ENCODE measurements around the gene IL15. TPM values are rescaled to one million over a fixed set of nuclear protein-coding genes. Genes with fewer than 3 reads are reported as not detected.

IL15 gene
- total RNA-seq, 1 donor from 2014 or later = 11.5 TPM

DNA sequence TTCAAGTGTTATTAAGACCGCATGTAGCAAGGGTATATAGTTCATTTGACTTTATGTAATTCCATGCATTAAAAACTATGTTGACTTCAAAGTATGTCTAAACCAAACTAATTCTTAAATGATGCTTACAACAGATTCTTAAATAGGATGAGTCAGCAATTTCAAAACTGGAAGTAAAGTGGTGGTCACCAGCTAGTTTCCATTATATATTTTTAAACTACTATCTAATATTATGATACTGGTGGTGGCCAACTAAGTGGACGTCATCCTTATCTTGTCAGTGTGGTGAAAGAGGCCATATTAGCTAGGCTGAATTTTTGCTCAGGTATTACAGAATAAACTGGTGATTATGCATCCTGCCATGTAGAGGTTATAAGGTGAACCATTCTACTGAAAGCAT is 1.2 kb downstream of the IL15 start:
- no peak for TF ChIP-seq POLR2AphosphoS5 (IDR thresholded peaks at IDR 0.05; ENCODE audit: insufficient read depth in 1 of 2, low read depth in 1 of 2)
- TF ChIP-seq, protein P1, sequence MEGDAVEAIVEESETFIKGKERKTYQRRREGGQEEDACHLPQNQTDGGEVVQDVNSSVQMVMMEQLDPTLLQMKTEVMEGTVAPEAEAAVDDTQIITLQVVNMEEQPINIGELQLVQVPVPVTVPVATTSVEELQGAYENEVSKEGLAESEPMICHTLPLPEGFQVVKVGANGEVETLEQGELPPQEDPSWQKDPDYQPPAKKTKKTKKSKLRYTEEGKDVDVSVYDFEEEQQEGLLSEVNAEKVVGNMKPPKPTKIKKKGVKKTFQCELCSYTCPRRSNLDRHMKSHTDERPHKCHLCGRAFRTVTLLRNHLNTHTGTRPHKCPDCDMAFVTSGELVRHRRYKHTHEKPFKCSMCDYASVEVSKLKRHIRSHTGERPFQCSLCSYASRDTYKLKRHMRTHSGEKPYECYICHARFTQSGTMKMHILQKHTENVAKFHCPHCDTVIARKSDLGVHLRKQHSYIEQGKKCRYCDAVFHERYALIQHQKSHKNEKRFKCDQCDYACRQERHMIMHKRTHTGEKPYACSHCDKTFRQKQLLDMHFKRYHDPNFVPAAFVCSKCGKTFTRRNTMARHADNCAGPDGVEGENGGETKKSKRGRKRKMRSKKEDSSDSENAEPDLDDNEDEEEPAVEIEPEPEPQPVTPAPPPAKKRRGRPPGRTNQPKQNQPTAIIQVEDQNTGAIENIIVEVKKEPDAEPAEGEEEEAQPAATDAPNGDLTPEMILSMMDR (IDR thresholded peaks at IDR 0.05) = no peak
- no peak for TF ChIP-seq POLR2A (IDR thresholded peaks at IDR 0.05)
- no peaks in the 10 kb centered on the region for H3K9me3 ChIP-seq
- peak overlapping the region; percentile 69 to 85 for H3K4me3 ChIP-seq
- no peak for DNase-seq (ENCODE audit: extremely low spot score in 2 of 2)
- peaks cover 12% of the 10 kb centered on the region for H3K4me1 ChIP-seq
- intact Hi-C loops (cut with DNase I) = loop anchor here (5.0 kb wide), 1 partner anchor 295 kb away; no protein-coding TSS in a partner anchor
- H3K27ac ChIP-seq = peak overlapping the region; percentile 88
- no peaks in the 10 kb centered on the region for H3K36me3 ChIP-seq
- no peaks in the 10 kb centered on the region for H3K27me3 ChIP-seq

- Histone ChIP-seq H3K27me3 (no peaks in the 10 kb centered on the region), H3K4me3 (peak overlapping the region in 1 of 2 donors; percentile 85), H3K27ac (no peak overlapping the region), H3K36me3 (no peaks in the 10 kb centered on the region), H3K4me1 (peaks cover 18% of the 10 kb centered on the region), H3K9me3 (no peaks in the 10 kb centered on the region)
- TF ChIP-seq, protein P1 (IDR thresholded peaks at IDR 0.05) = no peak
- TF ChIP-seq POLR2A (IDR thresholded peaks at IDR 0.05) = no peak
- intact Hi-C loops (cut with DNase I) = loop anchor here (5.0 kb wide), 1 partner anchor 296 kb away; no protein-coding TSS in a partner anchor
- no peak for DNase-seq (ENCODE audit: extremely low spot score in 2 of 2)
Observed at GRCh38 chr4:141638230-141638629, 1.8 kb downstream of the IL15 start.

GRCh38 chr4:141640696-141641095 is 4.3 kb downstream of the IL15 start:
- DNase-seq (ENCODE audit: extremely low spot score in 2 of 2) = no peak
- intact Hi-C loops (cut with DNase I) = no loop called here
- Histone ChIP-seq H3K36me3 (no peaks in the 10 kb centered on the region), H3K4me3 (no peak overlapping the region), H3K27me3 (no peaks in the 10 kb centered on the region), H3K27ac (no peak overlapping the region), H3K4me1 (peaks cover 22% of the 10 kb centered on the region), H3K9me3 (no peaks in the 10 kb centered on the region)
- TF ChIP-seq, protein P1 (IDR thresholded peaks at IDR 0.05) = no peak
- no peak for TF ChIP-seq POLR2AphosphoS5 (IDR thresholded peaks at IDR 0.05; ENCODE audit: insufficient read depth in 1 of 2, low read depth in 1 of 2)
- no peak for TF ChIP-seq POLR2A (IDR thresholded peaks at IDR 0.05)

DNA sequence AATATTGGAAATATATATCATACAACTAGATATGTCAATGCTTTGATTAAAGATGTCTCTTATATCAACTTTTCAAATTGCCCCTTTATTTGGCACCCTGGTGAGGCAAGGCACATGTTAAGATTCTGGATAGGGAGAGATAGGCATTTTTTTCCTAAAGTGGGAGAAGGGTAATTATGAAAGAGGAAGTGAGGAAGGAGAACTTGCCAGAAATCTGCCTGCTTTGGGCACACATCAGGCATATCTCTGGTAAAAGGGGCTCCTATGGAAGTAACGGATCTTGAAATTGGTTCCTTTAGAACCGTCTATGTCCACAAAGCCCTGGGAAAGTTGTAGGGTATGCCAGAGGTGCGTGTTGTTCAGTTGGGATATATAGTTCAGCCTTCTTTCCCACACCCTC is 5.7 kb downstream of the IL15 start:
- TF ChIP-seq, protein P1 (IDR thresholded peaks at IDR 0.05) = no peak
- TF ChIP-seq POLR2A (IDR thresholded peaks at IDR 0.05) (no peak), POLR2AphosphoS5 (IDR thresholded peaks at IDR 0.05; ENCODE audit: insufficient read depth in 1 of 2, low read depth in 1 of 2) (no peak)
- H3K36me3 ChIP-seq = no peaks in the 10 kb centered on the region
- no peak for DNase-seq (ENCODE audit: extremely low spot score in 2 of 2)
- intact Hi-C loops (cut with DNase I) = no loop called here
- peaks cover 22% of the 10 kb centered on the region for H3K4me1 ChIP-seq
- no peaks in the 10 kb centered on the region for H3K27me3 ChIP-seq
- no peak overlapping the region for H3K27ac ChIP-seq
- H3K4me3 ChIP-seq = no peak overlapping the region
- H3K9me3 ChIP-seq = no peaks in the 10 kb centered on the region

DNA sequence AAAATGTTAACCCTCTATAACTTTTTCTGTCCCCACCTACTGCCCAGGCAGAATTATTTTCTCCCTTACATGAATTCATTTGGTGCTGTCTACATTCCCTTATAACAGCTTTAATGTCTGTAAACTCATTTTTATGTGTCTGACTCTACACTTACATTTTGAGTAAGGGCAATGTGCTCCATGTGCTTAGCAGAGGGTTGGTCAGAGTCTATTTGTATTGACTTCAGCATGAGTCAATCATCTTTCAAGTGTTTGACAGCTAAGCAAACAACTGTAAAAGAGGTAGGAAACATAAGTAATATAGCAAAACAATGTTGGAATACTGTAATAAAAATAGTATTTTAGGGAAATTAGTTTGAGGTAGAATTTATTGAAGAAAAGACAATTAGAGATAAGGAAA is 6.3 kb downstream of the IL15 start:
- intact Hi-C loops (cut with DNase I) = no loop called here
- TF ChIP-seq, protein P1 (IDR thresholded peaks at IDR 0.05) = no peak
- no peak for TF ChIP-seq POLR2AphosphoS5 (IDR thresholded peaks at IDR 0.05; ENCODE audit: insufficient read depth in 1 of 2, low read depth in 1 of 2)
- no peak for TF ChIP-seq POLR2A (IDR thresholded peaks at IDR 0.05)
- Histone ChIP-seq H3K4me1 (peaks cover 17% of the 10 kb centered on the region), H3K9me3 (no peaks in the 10 kb centered on the region), H3K27me3 (no peaks in the 10 kb centered on the region), H3K27ac (no peak overlapping the region), H3K4me3 (no peak overlapping the region), H3K36me3 (no peaks in the 10 kb centered on the region)
- DNase-seq (ENCODE audit: extremely low spot score in 2 of 2) = no peak
